Stimulated activated CD4-positive, alpha-beta T cell treated with anti-CD3 and anti-CD28 coated beads, Interleukin-4, amount 100 ng/mL, for 24 hours (primary cell): Measurements from ENCODE around the gene AKAP6.

Experiments
- DNase-seq: peaks from one replicate; pipeline ENCODE4 v3.0.0-alpha.2; 2020

AKAP6 gene

DNA sequence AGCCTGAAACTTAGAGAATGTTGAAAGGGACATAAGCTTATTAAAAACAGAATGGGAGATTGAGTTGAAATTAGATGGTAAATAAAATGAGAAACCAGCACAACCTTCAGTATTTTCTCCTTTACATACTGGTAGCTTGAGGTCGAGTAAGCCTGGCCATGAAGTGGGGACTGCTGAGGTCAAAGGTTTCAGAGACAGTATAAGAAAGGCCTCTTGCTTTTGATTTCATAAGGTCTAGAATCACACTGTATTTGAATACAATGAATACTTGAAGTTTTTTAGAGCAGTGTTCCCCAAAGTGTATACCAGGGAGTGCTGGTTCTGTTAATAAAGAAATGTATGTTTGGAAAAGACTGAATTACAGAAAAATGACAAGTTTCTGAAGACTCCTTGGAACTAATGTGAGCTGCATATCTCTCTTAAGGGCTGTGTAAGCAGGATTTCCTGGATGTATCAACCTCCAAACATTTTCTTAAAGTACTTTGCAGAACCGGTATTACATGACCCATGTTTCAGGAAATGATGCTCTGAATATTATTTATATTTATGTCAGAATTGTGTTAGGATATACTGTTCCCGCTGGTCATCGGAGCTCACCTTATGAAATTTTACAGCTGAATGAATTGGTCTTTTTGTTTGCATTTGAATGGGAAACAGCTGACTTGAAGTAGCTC lies 85.0 kb downstream of the AKAP6 start:
- DNase-seq, result no peak

DNA sequence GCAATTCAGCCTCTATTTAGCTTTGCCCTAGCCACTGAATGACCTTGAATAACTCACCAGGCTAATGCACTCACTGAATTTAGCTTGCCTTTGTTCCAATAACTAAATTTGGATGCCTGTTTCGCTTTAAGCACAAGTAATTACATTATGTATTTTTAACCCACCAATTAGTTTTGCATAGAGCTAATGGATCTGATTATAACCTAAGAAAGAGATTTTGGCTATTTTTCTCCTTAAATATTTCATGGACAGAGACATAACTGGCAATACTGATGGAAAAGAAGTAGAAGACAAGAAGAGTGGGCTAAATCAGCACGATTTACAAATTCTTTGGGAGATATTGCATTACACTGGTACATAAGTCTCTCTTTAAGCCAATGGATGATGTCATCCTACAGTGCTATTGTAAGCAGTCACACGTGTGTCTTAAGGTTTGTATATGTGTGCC lies 85.7 kb downstream of the AKAP6 start:
- DNase-seq, result no peak

DNA sequence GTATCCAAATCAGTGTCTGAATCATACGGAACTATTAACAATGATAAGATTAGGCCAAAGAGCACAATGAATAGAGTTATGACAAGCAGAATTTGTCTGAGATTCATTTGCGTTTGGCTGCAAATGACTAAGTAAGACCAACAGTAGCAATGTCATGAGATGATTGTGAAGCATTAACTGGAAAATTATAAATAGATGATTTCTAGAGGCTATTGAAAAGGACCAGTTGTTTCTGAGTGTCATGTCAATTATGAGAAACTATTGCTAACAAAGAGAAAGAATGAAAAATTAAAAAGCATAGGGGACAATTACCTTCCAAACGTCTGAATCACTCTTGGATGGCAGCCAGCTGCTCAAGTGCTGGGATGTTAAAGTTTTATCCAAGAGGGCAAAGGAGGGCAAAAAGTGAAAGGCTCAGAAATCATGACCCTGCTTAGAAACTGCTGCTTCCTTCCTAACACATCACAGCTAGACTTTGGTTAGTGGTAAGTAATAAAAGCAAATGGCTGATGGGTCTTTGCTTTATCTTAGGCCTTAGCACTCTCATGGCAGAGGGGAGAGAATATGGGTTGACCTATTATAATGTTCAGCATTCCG lies 89.0 kb downstream of the AKAP6 start:
- DNase-seq, result no peak

DNA sequence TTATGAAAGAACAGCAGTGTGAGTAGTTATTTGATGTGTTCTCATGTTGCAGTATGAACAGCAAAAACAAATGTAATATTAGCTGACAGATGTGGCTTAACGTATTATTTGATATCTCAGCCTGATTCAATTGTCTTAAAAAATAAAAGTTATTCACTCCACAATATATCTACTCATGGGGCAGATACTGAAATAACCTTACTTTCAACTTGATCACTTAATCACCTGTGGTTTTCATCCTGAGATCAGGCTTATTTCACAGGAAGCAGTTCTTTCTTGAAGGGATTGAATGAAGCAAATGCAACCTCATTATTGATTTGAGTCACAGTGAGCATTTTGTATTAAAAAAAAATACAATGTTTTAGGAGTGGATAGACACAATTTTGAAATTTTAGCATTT lies 90.3 kb downstream of the AKAP6 start:
- DNase-seq, result no peak

DNA sequence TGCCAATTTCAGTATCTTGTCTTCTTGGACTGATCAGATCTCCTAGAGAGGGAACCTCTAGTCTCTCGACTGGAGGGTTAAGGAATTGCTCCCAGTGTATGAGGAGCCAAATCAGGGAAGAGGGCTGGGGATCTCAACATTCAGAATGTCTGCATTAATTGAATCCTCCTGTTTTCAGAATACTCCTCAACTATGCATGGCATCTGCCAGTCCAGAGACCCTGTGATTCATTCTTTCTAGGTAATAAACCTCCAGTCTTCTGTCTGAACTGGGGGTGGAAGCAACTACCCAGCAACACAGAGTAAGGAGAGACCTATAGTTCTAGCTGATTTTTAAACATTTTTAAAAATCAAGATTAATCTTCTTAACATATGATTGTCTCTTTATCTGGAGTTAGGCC lies 92.7 kb downstream of the AKAP6 start:
- no peak for DNase-seq

DNA sequence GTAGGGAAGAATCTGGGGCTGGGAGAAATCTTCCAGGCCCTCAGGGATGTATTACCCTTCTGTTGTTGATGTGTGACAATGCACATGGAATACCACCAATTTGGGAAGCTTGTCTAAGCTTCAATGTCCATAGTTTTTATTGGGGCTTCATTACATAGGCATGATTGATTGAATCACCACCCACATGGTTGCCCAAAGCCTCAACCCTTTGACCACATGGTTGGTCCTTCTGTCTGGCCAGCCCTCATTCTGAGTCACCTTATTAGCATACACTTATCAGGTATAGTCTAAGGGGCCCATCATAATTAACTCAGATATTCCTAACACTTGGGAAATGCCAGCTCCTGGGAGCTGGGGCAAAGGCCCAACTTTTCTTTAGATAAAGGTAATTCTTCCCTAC lies 93.3 kb downstream of the AKAP6 start:
- DNase-seq, result no peak

DNA sequence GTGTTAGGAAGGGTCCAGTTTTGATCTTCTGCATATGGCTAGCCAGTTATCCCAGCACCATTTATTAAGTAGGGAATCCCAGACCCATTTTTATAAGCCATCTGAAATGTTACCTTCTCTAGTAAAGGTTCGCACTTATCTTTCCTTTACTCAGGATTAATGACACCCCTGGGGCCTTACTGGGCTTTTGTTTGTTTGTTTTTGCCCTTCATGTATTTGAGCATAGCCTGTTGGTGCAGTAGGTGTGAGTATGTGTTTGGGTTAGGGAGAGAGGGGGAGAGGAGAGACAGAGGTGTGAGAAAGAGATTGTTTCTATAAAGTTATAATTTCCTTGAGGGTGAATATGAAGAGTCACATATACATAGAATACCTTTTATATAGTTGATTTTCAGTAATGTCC lies 96.9 kb downstream of the AKAP6 start:
- DNase-seq, result no peak

DNA sequence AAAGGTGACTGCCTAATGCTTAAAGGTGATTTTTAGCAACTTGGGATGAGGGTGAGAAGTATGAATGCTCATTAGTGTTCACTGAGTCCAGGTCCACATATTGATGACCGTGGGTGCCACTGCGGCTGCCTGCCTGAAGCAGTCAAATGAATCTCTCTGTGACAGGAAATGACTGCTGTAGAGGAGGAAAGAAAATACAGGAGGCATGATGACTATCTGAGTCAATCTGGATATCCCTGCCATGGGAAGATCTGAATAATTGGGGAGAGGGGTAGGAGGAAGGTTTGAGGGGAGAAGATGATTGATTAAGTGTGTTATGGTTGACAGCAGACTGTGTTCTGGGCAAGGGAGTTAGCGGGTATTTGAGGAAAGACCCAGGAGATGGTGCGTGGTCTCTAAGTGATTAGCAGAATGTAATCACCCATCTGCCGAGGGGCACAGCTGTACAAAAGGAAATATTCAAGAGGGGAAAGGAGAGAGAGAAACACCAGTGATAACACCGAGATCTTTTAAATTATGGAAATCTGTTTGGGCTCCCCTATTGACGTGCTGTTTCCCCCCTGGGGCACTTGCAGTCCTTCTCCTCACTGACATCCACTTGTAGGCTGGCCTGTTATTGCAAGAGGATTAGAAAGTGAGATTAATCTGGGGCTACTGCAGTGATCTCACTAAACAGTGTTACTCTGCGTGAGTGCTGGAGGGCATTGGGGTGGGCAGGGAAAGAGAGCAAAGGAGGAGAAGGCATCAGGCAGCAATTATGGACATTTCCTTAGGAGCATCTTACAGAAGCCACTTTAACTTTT lies 97.7 kb downstream of the AKAP6 start:
- DNase-seq, result no peak

DNA sequence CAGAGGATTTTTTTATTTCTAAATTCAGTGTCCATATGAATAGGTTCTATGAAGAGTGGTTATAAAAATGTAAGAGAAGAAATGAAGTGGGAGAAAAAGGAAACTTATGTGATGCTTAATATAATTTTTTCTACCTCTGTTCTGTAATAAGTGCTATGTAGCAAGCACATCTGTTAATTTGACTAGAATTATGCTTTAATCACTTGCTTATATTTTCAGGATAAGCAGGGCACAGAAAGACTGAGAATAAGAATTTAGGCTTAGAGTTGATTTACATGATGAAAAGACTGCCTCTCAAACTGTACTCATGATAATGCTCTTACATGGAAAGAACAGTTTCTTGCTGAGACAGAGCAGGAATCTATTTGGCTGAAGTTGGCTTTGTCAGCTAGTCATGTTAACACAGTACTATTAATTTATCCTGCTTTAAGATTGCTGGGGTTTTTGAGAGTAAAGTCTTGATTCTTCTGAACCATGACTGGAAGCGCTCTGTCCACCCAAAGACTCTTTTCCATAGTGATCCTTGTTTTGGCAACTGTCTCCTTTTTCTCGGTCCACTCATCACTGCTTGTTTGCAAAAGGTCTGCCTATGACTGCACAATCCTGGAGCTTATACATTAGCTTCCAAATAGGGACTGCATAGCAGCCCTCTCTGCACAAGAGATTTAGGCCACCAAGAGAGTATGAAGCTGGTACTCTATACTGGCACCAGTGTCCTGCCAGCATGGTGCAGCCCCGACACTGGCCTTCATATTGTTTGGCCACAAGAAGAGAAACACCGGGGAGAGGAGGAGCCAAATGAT lies 98.8 kb downstream of the AKAP6 start:
- DNase-seq, result no peak

DNA sequence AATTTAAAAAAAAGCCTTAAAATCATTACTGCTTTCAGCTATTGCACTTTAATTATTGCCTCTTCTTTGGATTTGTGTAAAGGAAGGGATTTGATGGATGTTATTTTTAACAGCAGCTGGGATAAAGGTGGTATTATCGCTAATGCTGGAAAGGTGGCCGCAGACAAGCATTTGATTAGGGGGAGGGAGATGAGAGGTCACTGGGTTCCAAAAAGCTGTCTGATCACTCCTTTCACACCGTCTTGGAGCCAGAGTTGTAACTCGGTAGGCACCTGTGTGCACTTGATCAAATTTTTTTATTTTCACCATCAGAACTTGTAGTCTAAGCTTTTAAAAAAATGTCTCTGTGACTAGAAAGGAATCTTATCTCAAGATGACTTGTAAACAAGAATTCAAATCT lies 99.8 kb downstream of the AKAP6 start:
- DNase-seq, result no peak

DNA sequence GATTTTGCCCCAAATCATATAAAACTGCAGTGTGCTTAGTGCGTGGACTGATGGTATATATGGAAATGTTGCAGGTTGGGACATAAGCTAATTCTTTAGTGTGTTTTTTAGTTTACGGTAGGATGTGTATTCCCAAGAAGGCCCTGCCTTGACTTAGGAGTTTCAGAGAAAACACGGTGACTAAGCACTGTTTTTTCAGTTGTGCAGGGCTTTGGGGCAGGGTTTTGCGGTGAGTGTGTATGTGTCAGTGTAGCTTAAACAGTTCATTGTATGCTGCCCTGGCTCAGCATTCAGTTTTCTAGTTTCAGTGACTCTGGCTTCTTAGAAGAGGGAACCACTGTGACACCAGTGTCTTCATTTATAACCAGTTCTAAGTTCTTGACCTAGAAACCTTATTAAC lies 101.2 kb downstream of the AKAP6 start:
- no peak for DNase-seq

DNA sequence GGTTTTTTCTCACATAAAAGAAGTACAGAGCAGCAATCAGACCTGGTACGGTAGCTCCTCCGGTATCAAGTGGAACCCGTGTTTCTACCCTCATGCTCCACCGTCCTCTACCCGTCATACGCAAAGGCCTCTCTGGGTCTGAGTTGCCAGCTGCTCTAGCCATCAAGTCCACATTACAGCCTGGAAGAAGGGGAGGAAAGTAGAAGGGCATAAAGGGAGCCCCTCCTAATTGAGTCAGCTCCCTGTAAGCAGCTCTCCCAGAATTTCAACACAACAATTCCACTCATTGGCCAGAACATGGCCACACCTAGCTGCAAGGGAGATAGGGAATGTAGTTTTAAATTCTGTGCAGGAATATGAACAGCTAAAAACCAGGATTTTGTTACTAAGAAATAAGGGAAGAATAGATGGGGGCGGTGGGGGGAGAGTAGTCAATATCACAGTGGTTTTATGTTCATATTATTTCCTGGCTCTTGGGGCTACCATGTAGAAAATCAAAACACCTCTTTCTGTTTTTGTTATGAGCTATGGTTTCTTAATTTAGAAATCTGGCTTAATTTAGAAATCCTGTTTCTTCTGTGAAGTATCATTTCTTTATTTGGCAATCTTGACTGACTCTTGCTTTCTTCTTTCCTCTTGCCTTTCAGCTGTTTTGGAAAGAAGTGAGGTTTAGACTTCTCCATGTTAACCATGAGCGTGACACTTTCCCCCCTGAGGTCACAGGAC lies 103.9 kb downstream of the AKAP6 start:
- no peak for DNase-seq

DNA sequence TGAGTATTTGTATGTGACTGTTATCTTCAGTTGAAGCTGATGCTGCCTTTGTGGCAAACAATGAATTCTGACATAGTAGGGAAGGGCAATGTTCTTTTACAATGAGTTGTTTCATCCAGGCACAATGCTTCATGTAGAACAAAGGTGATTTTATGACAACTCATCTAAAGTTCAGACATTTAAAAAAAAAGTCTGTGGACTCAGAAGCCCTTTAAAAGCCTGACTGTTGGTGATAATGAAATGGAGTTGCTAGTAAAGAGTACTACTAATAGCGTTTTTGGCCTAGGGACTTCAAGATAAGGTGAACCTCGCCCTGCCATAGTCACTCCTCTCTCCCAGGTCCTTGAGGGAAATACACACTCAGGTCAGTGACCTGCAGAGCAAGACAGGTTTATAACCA lies 105.1 kb downstream of the AKAP6 start:
- no peak for DNase-seq

DNA sequence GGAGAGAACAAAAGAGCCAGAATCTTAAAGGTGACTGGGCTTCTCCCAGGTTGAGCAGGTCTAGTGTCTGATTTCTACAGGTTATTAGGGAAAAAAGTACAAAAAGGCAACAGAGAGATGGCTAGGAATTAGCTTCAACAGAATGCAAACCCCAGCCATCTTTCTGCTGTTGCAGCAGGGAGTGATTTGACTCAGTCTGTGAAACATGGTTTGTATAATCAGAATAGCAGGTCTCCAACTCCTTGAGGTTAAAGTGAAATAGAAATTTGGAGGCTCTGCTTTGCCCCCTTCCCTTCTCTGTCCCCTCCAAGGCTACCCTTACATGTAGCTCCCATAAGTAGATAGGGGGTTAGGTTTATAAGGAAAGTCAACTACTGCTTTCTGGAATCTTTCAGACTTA lies 105.8 kb downstream of the AKAP6 start:
- DNase-seq, result no peak

DNA sequence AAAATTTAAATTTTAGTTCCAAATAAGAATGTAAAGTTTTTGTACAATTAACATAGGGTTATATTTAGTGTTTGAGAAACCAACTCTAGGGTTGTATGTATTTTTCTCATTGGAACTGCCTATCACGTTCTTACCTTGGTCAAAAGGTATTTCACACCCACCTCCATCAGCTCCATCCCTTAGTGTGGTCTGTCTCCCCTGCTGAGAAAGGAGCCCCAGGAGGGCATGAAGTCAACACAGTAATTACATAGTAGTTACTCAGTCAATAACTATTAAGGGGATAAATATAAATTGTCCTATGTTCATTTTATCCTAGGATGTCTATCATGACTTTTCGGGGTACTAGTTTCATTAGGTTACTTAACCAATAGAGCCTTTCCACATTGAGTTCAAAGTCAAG lies 106.3 kb downstream of the AKAP6 start:
- DNase-seq, result no peak

DNA sequence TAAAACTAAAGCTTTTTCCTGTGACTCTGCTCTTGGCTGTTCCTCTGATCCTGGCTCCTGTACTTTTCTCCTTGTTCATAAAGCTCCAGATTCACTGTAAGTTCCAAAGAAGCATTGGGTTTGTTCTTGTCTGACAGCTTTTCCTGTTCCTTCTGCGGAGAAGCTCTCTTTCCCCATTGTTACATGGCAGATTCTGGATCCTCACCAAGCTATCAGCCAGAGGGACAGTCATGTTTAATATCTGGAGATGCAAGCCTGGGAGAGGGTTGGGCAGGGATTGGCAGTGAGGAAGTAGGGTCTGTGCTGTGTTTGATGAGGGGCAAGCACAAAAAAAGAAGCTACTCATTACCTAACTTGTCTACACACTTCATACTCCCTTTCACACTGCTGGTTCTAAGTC lies 107.9 kb downstream of the AKAP6 start:
- no peak for DNase-seq

DNA sequence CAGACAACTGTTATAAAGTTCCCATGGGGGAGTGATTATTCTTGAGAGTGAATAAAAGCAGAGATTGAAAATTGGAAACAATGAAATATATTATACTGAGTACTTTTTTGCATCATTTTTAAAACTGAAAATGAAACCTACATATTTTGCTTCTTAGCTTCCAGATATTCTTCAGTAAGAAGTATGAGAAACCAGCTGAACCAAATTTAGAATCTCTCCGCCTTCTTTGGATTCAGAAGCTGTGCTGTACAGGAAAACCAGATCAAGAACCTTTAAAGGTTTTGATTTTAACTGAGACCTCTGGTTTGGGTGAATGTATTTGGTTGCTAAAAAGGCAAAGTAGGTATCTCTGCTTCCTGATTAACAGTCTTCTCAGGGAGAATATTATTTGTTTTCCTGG lies 109.4 kb downstream of the AKAP6 start:
- DNase-seq, result no peak

DNA sequence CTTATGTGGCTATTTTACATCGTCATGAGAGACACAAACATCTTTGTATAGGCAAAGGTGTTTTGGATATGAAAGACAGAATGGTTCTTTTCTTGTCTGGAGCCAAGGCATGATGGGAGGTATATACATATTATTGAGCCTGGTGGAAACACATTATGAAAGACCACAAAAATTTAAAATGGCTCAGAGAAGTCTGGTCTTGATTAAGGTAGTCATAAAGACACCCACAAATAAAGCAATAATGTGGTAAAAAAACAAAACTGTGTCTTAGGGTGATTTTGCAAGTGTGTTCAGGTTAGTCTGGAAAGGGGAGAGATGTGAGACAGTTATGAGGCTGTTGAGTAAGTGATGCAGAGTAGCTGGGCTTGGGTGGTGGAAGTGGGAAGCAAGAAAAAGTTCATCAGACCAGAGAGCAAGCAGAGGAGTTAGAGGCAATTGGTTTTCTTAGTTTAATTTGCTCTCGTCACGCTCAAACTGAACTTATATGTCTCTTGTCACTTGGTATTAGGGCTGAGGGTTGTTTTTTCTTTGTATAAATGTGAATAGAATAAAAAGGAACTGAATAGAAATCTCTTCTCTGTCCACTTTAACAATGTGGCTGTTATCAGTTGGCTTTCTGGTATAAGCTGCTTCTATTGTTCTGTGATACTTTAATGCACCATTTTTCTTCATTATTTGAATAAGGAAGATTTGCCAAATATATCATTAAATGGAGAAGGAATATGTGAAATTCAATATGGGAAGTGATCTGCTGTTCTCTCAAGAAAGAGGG lies 115.0 kb downstream of the AKAP6 start:
- DNase-seq, result no peak

DNA sequence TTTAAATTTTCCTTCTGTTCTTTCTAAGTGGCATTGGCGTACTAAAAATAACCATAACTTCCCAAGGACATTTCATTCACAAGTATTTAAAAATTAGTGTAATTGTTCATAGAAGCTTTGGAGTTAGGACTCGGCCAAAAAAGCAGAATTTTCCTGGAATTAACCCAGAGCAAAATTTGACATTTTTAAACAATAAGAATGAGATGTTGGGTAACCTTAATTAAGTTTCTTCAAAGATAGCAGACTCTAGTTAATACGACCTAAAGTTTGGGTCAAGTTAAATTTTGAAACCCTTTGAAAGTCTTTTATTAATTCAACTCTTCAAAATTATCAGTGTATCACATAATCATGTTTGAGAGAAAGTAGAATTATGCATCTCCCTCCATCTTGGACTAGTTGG lies 118.3 kb downstream of the AKAP6 start:
- DNase-seq, result no peak

DNA sequence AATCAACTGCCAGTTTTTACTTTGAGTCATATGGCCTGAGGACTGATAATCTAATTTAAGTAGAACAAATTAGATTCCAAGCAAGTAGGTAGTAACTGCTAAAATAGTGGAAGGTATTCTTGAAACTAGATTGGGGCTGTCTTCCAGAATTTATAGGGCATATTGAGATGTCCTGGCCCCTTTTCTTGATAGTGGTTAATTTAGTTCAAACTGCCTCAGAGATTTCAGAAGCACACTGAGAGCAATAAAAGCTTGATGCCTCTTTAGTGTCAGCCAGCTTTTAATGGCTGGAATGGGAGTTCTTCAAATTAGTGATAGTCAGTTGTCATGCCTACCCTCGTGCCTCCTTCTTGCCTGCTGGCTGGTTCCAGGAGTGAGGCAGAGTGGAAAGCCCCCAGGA lies 120.5 kb downstream of the AKAP6 start:
- DNase-seq, result no peak

DNA sequence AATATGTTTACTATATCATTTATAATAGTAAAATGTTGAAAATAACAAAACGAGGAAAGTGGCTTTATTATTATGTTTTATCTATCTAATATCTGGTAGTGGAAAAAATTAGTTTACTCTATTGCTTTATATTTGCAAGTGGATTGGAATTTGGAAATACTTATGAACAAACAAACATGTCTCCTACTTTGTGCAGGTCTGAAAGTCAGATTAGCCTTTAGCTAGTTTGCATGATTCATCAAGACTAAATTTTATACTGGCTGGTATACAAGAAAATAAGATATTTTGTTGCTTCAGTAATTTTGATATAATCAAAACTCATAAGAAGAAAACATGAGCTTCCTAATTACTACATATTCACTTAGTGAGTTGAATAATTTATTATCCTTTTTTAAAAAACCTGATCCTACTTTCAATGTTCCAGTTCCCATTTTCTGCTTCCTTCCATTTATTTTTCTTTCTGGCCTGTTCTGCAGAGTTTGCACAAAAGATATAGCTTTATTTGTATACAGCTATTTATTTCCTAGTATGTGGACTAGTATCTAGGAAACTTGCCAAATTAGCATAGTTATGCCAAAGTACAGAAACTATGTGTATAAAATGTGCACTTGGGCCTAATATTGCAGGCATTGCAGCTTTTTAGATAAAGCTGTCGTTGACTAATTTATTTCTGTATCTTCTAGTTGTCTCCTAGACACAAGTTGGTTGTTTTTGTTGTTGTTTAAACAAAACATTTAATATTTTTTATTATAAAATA lies 122.0 kb downstream of the AKAP6 start:
- DNase-seq, result no peak
